22Rv1 (cell line): ENCODE measurements around the gene RAB42.

Experiments
- ZFX ChIP-seq: fragments of 450-650 bp; IDR thresholded peaks from 2 replicates; pipeline ENCODE4 v1.6.1; 2017; ENCODE audit warnings: antibody characterized with exemption, borderline replicate concordance
- TF ChIP-seq, protein P1 (sequence below): fragments of 450-650 bp; IDR thresholded peaks from 2 replicates; pipeline ENCODE4 v1.5.1; 2017; ENCODE audit warnings: mild to moderate bottlenecking

DNA sequence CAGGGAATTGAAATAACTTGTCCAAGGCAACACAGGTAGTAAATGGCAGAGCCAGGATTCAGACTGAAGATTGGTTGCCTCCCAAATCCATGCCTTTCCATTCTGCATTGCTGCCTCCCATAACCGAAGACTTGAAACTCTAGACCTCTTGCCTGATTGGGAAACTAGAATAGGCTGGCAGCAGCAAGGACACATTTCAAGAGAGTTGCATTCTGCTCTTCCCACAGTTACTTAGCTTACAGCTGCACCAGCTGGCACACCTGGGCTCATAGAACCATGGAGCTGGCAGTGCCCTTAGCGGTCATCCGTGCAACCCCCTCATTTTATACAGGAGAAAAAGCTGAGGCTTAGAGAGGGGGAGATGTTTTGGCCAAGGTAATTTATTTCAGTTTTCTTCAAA, 31.2 kb upstream of the RAB42 start:
- TF ChIP-seq, protein P1, sequence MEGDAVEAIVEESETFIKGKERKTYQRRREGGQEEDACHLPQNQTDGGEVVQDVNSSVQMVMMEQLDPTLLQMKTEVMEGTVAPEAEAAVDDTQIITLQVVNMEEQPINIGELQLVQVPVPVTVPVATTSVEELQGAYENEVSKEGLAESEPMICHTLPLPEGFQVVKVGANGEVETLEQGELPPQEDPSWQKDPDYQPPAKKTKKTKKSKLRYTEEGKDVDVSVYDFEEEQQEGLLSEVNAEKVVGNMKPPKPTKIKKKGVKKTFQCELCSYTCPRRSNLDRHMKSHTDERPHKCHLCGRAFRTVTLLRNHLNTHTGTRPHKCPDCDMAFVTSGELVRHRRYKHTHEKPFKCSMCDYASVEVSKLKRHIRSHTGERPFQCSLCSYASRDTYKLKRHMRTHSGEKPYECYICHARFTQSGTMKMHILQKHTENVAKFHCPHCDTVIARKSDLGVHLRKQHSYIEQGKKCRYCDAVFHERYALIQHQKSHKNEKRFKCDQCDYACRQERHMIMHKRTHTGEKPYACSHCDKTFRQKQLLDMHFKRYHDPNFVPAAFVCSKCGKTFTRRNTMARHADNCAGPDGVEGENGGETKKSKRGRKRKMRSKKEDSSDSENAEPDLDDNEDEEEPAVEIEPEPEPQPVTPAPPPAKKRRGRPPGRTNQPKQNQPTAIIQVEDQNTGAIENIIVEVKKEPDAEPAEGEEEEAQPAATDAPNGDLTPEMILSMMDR = no peak
- TF ChIP-seq ZFX = no peak
